HG02943 (cell line): ENCODE data around the gene CCDC157.
A peak's percentile ranks its signal among the peaks of the same experiment; 100 is the strongest.
"Not testable (repeated sequence)": the region's sequence is repeated elsewhere in the genome, so short reads cannot be mapped to it uniquely, and the experiment has no call there.

Source experiments
- ATAC-seq: cut with Tn5 transposase; IDR thresholded peaks from one replicate; pipeline ENCODE4 v1.9.1; 2021; ENCODE audit warnings: mild to moderate bottlenecking, low read depth, moderate library complexity; ENCODE audit not compliant: unreplicated experiment

CCDC157 gene

DNA sequence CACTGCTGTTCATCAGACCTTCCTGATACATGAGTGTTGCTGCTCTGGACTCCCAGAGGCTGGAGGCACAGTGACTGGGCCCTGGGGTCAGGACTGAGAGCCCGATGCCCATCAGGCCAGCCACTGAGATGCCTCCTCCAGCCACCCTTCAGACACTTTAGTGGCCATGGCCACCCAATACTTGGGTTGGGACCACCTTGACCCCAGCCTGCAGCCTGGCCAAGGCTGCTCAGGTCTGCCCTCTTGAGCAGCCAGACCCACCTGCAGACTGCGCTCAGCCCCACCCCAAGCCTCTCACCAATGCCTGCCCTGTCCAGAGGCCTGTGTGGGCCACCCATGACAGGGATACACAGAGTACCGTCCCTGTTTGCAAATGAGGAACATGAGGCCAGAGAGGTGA lies 26.3 kb downstream of the CCDC157 start:
- ATAC-seq = no peak

DNA sequence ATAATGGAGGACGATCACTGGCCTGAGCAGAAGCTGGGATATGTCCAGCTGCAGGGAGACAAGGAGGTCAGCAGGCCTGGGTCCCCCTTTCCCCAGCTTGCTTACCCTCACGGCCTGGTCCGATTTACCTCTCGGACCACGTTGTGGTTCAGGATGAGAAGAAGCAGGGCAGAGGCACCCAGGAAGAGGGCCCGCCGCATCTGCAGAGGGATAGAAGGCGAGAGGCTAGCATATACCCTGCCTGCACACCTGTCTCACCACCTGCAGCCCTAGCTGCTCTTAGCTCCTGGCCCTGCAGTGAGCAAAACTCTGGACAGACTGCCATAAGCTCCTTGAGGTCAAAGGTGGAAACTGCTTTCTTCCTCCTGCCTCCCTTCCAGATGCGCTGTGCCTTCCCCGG lies 29.1 kb downstream of the CCDC157 start:
- no peak for ATAC-seq

DNA sequence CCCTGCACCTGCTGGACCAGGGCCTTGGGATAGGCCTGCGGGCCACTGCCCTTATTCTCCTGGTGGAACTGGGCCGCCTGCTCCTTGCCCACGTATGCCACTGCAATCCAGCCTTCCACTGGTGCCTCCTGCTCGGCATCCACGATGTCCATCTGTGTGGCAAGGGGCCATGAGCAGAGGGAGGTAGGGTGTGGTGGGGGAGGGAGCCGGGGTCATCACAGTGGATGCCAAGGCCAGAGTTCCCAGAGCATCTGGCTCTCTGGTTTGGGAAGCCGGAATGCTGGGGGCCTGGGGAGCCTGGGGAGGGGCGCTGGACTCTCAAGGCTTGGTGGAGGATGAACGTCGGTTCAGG lies 29.8 kb downstream of the CCDC157 start:
- ATAC-seq = no peak

DNA sequence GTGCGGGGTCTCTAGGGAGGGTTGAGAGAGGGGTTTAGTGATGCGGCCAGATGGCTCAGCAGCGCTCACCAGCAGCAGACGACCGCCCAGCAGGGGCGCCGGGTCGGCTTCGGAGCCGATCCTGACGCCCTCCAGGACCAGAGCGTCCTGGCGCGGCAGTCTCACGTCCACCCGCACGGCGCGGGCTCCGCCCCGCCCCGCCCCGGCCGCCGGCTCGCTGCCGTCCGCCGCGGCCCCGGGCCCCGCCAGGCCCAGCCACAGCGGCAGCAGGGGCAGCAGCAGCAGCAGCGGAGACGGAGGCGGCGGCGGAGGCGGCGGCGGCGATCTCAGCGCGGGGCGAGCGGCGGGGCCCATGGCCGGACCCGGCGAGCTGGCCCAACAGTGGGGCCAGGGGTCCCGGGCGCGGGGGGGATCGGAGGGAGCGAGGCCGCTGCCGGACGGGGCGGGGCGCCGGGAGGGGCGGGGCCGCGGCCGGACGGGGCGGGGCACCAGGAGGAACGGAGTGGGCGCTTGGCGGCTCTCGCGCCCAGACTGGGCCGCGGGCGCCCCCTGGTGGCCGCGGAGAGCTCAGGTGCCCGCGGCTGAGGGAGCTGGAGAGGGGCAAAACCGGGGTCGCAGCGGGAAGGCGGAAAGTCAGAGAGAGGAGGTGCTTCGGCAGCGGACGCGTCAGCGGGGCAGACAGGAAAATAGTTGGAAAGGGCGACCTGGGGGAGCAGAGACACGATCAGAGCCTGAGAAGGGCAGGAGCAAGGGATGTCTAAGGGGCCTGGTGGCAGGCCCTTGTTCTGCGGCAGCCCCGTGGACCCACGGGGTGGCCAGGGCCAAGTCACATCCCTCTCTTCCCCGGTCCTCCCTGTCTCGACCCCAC lies 30.4 kb downstream of the CCDC157 start, which contains the start of gene RNF215:
Gene RNF215, minus strand, starts transcription at position 452 of the 868 bp plus-strand sequence. Its CDS starts 98 bp downstream, at position 354.
- ATAC-seq = peak; percentile 70

DNA sequence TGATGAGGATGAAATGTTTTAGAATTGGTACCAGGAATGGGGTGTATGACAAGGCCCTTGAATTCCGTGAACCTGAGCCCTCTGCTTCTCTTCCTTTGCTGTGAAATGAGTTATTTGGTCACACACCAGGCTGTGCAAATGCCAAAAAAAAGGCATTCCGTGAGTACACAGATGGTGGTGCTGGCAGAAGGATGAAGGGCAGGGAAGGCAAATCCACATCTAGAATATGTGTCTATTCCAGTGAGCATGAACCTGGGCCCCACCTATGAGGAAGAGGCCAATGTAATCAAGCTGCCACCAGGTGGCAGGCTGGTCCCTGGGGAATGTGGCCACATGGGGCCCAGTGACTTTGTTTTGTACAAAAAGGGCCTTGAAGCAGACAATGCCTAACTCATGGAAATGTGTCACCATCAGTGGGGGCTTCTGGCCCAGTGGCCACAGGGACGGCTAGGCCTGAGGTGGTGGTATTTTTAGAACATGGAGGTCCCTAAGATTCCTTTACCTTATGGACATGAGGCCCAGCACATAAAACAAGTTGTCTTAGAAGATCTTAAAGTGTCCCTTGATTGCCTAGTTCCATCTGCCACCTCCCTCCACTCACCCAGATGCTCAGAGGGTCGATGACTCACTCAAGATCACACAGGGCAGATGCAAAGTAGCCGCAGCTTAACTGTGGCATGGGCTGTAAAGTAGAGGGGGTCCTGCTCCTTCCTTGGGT lies 34.3 kb downstream of the CCDC157 start:
- ATAC-seq = no peak

DNA sequence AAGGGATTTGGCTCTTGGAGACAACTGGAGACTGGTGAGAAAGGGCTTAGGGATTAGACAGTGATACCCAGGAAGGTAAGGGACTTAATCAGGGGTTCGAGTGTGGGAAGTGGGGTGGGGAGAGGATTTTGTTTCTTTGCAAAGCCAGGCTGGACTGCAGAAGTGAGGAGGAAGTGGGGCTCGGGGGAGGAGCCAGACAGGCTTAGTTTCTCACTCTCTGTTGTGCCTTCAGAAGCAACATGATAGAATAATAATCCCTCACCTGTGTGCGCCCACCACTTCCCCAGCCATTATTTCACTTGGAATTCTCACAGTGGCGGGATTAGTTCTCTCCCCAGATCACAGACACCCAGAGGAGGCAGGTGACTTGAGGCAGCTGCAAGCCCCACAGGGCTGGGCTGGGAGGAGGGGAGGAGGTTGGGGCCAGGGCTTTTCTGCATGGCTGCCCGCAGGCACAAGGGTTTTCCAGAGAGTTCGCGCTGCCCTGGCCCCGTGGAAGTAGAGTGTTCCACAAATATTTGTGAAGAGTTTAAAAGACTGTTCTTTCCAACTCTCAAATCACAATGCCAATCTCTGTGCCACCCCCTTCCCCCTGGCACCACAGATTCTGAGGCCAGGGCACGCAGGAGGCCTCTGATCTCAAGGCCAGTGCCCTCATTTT lies 36.0 kb downstream of the CCDC157 start:
- no peak for ATAC-seq

DNA sequence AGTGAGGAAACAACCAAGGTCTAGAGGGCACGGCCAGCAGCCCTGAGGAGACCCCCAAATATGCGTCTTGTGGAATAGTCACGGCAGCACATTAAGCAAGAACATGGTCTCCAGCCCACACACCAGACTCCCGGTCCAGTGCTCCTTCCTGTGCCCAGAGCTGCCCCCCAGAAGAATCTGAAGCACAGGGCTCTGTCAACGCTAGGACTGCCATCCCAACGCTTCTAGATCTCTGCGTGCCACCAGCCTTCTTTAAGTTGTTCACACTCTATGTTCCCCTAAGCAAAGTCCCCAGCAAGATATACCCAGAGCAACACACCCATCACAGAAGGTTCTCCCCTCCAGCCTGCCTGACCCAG lies 36.5 kb downstream of the CCDC157 start:
- ATAC-seq = no peak

DNA sequence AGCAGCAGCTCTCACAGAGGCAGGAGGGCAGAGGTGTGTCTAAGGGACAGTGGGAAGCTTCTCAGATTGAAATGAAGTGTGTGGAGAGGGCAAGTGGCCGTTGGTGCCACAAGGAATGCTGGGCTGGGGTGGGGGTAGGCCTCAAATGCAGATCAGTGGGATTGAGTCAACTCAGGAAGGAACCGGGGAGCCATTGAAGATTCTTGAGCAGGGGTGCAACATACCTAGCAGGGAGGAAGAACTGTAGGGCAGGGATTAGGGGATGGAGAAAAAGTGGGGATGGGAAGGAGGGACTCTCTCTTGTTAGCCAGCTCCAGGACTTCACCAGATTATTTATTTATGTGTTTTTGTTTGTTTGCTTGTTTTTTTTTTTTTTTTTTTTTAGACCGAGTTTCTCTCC lies 37.1 kb downstream of the CCDC157 start:
- ATAC-seq = no peak

DNA sequence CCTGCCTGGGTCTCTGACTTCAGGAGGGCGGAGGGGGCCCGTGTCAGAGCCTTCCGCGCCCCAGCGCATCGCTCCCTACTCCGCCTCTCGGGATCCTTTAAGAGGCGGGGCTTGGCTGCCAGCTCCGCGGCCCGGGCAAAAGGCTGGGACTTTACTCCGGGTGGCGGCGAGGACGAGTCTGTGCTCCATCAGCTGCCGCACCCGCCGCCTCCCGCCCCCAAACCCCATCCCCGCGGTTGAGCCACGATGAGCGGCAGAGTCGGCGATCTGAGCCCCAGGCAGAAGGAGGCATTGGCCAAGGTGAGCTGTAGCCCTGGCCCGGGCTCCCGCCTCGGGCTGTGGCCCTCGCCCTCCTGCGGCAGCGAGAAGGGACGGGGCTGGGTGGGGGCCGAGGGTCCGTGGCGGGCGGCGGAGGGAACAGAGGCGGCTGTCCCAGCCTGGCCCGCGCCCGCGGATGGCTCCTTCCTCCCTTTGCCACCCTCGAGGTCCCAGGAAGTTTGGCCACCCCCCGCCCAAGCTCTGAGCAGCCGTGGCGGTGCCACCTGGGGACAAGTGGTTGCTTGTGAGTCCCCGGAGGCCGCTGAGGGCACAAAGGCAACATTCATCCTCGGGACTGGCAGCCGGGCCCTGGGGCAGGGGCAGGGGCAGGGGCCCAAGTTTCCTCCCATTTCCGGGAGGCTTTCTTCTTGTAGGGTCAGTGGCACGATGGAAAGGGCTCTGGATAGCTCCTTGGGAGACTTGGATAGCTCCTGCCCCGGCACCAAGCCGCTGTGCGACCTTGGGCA lies 40.3 kb downstream of the CCDC157 start, which contains the start of gene SEC14L2:
Gene SEC14L2, plus strand, starts transcription at position 148 of the 785 bp plus-strand sequence. Its CDS starts 99 bp downstream, at position 247.
- ATAC-seq = no peak

DNA sequence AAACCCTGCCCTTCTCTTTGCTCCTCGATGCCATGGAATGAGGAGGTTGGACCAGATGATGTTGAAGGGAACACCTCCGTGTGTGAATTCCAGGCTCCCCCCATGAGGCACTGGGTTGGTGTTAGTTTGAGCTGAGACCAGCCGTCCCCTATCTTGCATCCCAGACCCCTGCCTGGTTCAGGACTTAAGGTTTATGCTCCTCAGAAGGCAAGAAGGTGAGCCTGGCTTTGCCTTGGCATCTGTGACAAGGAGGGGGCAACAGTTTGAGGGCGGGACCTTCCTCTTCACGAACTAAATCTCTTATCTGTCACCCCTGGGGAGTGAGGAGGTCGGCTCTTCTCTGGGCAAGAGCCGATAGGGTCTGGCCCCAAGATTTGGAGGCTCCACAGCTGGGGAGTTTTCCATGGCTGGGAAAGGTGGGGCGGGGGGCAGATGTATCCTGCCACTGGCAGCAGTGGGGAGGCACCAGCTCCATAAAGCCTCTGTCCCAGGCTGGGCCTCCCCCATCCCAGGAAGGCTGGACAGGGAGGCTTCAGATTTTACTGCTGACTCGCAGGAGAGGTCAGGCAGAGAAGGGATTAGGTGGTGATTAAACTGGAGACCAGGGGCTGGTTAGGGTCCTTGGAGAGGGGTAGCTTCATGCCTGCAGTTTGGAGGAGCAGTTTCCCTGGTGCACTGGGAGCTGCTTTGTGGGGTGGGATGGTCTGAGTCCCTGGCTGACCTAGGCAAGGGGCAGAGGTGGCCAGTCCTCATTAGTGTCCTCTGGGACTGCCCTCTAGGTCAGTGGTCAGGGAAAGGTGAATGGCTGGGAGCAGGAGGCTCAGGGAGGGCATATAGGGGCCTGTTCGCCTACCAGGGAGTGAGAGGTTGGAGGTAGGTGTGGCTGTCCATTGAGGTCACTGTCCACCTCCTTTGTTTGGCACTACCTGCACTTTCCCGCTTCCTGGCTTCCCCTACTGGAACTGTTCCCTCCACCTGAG lies 41.1 kb downstream of the CCDC157 start:
- no peak for ATAC-seq

DNA sequence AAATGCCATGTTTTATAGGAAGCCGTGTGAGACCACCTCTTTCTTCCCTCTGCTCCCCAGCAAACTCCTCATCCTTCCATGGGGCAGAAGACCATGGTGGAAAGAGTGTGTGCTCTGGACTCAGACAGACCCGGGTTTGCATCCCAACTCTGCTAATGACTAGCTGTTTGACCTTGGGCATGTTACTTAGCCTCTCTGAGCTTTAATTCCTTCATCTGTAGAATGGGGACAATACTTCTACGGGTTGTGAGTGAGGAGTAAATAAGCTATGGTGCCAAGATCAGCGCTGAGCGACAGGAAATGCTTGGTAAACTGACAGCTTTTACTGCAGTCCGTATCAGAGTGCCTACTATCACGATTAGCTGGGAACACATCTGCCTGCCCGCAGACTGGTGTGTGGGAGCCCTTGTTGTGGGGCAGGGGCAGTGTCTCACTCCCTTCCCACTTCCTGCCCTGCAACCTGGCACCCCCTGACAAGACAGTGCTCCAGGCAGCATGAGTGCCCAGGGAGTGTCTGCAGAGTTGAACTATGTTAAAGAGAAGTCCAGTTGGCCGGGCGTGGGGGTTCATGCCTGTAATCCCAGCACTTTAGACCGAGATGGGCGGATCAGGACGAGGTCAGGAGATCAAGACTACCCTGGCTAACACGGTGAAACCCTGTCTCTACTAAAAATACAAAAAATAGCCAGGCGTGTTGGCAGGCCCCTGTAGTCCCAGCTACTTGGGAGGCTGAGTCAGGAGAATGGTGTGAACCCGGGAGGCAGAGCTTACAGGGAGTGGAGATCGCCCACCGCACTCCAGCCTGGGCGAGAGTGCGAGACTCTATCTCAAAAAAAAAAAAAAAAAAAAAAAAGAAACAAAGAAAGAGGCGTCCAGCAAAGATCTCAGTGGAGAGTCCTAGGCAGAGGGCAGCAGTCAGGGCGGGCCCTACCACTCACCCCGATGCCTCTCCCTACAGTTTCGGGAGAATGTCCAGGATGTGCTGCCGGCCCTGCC lies 42.2 kb downstream of the CCDC157 start:
- no peak for ATAC-seq

DNA sequence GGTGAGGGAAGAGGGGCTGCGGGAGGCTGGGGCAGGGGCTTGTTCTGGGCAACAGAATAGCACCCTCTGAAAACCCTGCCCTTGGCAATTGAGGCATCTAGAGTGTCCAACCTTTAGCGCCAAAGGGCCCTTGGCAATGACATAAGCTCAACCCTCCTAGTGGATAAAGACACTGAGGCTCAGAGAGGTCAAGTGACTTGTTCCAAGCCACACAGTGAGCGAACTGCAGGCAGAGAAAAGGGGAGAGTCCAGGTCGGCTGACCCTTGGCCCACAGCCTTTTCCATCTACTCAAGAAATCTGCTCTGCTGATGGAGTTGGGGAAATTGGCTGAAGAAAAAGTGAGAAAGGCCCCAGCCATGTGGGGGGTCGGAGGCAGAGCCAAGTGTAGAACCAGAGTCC lies 42.9 kb downstream of the CCDC157 start:
- ATAC-seq = no peak

DNA sequence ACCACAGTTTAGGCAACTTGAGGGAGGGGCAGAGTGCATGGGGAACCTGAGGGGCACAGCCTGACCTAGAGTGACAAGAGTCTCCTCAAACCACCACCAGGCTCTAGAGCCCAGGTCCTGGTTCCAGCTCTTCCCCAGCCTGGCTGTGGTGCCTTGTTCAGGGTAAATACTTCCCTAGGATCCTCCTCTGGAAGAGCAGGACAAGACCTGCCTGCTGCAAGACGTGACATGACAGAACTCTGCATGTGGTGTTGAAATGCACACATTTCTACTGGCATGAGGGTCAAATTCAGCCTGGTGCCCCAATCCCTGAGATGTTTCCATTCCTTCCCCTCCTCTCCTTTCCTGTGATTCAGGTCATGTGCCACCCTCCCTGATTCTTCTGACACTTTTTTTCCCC lies 43.4 kb downstream of the CCDC157 start:
- ATAC-seq = no peak

DNA sequence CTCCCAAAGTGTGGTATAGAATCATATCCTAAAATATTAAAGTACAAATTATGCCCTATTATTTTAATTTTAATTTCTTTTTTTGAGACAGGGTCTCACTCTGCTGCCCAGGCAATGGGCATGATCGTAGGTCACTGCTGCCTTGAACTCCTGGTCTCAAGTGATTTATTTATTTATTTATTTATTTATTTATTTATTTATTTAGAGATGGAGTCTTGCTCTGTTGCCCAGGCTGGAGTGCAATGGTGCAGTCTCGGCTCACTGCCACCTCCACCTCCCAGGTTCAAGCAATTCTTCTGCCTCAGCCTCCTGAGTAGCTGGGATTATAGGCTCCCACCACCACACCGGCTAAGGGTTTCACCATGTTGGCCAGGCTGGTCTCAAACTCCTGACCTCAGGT lies 44.2 kb downstream of the CCDC157 start:
- ATAC-seq = not testable (repeated sequence)

DNA sequence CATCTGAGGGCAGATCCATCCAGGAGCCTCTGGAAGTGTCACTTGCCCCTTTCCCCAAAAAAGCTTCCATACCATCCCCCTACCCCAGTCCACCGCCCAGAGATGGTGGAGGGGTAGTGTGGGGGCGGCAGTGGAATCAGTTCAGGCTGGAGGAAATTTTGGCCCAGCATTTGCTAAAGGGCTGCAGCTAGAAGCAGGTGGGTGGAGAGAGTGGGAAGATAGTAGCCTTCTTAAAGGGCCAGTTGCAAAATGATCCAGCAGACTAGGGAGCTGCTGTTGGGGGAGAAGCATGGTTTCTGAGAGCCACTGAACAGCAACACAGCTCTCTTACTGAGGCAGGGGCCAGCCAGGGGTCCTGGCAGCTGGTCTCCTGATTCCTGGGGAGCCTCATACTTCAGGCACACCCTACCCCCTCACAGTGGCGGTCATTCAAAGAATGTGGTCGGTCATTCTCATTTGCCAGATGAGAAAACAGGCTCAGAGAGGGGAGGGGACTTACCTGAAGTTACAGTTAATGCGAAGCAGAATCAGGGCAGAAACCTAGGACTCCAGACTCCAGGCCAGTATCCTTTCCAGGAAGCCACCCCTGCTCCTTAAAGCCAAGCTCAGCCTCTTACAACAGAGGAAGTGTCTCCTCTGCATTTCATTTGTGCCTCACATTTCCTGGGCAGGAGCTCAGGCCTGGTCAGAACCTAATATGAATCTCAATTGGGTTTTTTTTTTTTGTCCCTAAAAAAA lies 45.4 kb downstream of the CCDC157 start:
- no peak for ATAC-seq

DNA sequence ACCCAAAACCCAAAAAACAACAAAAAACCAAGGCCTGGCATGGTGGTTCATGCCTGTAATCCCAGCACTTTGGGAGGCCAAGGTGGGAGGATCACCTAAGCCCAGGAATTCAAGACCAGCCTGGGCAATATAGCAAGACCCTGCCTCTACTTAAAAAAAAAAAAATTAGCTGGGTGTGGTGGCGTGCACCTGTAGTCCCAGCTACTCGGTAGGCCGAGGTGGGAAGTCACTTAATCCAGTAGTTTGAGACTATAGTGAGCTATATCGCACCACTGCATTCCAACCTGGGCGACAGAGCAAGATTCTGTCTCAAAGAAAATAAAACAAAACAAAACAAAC lies 45.9 kb downstream of the CCDC157 start:
- ATAC-seq = not testable (repeated sequence)

DNA sequence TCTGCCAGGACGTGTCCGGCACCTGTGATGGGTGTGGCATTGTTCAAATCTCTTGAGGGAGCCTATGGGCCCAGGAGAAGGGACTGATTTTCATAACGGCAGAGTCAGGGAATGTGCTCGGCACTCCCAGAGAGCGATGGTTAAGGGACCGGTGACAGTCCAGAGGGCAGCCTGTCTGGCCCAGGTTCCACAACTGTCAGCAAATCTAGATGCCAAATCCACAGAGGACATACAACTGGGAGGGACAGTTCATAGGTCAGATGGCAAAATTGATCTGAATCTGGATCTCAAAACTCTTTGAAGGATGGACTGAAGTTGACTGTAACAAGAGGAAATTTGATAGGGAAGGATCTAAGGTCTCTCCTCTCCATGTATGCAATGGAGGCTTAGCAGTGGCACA lies 47.5 kb downstream of the CCDC157 start:
- no peak for ATAC-seq

DNA sequence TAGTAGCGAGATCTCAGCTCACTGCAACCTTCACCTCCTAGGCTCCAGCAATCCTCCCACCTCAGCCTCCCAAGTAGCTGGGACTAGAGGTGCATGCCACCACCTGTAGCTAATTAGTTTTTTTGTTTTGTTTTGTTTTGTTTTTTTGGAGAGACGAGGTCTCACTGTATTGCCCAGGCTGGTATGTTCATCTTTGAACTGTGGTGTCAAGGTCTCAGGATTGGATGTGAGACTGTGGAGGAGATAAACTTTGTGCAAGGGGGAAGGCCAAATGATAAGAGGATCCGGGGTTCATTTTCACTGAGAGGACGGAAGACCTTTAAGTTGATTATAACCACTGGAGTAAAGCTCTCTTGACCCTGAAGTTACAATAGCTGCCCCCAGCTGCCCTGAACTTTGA lies 48.9 kb downstream of the CCDC157 start:
- no peak for ATAC-seq
